ENCODE results near the gene TAF6.

TAF6 gene

DNA sequence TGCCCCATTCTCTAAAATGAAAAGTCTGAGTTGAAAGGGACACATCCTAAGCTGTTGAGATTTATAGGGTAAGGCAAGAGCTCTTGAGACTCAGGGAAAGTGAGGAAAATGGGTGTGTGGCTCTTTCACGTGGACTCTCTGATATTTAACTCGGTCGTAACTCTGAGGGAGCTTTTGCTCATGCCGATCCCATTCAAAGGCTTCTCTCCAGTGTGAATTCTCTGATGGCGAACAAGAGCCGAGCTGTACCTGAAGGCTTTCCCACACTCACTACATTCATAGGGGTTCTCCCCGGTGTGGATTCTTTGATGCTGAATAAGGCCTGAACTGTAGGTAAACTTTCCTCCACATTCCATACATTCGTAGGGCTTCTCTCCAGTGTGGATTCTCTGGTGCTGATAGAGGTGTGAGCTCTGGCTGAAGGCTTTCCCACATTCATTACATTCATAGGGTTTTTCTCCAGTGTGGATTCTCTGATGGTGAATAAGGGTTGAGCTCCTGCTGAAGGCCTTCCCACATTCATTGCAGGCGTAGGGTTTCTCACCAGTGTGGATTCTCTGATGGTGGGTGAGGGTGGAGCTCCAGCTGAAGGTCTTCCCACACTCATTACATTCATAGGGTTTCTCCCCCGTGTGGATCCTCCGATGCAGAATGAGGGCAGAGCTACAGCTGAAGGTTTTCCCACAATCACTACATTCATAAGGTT, 48.0 kb downstream of the TAF6 start:
- DNase-seq (ENCODE audit: low spot score) = no peak

DNA sequence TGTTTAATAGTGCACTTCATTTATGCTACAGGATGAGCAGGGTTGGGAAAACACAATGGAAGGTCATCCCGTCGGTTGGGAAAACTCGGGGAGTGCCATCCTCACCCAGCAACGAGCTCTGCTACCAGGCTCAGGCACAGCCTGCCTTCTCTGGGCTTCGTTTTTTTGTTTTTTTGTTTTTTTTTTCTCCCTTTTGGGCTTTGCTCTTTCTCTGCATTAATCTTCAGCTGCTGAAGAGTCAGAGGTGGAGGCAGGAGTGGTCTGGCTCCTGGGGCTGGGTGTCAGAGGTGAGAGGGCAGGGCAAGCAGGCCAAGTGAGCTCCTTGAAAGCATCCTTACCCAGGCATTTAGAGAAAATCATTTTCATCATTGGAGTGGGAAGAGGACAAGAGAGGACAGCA, 49.2 kb downstream of the TAF6 start:
- no peak for DNase-seq (ENCODE audit: low spot score)

DNA sequence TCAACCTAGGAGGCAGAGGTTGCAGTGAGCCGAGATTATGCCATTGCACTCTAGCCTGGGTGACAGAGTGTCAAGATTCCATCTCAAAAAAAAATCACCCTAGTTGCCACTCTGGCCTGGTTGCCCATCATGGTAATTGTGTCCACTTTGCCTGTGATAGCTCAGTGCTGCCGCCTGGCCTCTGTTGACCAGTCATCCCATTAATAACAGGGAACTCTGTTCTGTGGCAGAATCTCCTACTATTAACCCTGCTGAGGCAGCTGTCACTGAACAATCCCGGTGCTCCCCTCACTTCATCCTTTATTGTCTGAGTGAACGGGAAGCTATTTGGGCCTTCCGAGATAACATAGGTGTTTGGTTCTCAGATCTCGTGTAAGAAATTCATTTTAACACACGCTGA, 52.2 kb downstream of the TAF6 start:
- DNase-seq (ENCODE audit: low spot score) = no peak

DNA sequence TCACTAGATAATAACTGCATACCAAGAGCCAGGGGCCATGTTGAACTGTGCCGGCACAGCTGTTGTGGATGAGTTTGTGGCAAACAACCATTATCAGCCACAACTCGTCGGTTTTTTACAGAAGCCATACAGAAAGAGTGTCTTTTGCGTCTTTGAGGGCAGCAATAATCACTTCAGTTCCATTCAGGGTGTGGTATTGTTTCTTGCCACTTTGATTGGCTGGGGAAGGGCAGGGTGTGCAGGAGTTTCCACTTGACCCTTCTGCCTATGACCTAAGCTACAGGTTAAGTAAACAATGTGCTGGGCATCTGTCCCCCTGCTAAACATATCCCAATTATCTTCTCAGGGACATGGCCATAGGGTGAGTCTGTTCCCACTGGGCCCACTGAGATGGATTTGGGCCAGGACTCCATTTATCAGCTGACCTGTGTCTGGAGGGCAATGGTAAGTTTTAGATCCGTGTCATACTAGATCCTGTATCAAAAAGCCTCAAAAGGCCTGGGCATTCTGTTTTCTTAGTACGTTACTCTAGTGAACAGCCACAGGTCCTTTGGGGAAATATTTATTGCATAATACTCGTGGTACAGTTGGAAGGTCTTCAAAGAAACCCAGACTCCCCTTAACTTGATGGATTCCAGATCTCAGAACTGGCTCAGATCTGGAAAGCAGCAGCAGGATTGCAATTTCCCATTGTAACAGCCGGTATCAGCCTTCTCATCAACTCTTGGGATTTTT, 53.5 kb downstream of the TAF6 start:
- DNase-seq (ENCODE audit: low spot score) = peak; percentile 55

DNA sequence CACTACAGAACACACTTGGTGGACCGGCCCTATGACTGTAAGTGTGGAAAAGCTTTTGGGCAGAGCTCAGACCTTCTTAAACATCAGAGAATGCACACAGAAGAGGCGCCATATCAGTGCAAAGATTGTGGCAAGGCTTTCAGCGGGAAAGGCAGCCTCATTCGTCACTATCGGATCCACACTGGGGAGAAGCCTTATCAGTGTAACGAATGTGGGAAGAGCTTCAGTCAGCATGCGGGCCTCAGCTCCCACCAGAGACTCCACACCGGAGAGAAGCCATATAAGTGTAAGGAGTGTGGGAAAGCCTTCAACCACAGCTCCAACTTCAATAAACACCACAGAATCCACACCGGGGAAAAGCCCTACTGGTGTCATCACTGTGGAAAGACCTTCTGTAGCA, 55.0 kb downstream of the TAF6 start:
- no peak for DNase-seq (ENCODE audit: low spot score)

DNA sequence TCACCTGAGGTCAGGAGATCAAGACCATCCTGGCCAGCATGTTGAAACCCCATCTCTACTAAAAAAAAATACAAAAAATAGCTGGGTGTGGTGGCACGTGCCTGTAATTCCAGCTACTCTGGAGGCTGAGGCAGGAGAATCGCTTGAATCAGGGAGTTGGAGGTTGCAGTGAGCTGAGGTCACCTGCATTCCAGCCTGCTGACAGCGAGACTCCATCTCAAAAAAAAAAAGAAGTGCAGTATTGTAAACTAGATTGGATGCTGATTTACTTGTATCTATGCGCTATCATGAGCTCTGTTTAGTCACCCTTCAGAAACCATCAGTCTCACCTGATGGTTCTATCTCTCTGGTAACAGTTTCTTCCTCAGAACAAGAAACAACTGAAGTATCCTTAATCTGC, 55.8 kb downstream of the TAF6 start:
- no peak for DNase-seq (ENCODE audit: low spot score)

DNA sequence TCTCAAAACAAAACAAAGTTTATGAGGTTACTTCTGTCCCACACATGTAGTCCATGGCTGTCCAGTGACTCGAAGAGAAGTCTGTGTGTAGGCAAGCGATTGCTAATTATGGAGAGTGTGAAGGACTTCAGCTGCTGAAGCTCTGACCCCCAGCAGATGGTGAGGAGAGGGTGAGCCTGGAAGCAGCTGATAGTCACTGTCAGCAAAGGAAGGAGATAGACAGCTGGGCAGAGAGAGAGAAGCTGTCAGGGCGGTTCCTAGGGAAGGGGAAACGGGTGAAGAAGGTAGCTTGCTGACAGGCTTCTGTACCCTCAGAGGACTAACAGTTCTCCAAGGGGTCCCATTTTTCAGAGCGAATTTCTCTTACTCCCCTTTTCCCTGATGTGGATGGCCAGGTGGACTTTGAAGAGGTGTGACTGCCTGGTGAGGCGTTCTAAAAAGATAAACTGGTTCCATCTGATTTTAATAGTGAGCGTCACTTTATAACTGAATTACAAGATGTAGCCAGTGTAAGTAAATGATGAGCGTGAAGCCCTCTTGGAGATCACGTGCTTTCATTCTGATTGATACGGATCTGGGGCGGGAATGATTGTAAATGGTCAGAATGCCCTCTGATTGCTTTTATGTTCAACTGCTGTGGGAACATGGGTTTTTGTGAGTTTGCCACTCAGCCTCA, 57.5 kb downstream of the TAF6 start:
- DNase-seq (ENCODE audit: low spot score) = no peak

DNA sequence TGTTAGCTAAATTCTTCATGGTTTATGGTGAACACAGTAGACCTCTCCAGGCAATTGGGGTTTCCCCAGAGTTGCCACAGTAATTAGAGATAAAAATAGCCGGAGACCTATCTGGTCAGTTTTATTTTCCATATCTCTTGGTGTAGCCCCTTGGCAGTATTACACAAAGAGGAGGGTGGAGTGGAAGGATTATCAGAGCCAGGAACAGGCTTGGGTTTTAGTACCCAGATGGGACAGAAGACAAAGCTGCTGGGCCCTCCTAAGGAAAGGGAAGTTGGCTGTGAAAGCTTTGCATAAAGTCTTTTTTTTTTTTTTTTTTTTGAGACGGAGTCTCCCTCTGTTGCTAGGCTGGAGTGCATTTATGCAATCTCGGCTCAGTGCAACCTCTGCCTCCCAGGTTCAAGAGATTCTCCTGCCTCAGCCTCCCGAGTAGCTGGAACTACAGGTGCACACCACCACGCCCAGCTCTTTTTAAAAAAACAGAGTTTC, 59.9 kb downstream of the TAF6 start:
- no peak for DNase-seq (ENCODE audit: low spot score)

All from AG20443 (cell line).